SK-N-MC (cell line): ENCODE measurements around the gene MRC2.
"Not testable (repeated sequence)": the region's sequence is repeated elsewhere in the genome, so short reads cannot be mapped to it uniquely, and the experiment has no call there.

Experiments used
- DNase-seq: peaks from one replicate; pipeline ENCODE4 v3.0.0-alpha.2; 2011; ENCODE audit warnings: low read depth, low spot score
- H3K27ac ChIP-seq: fragments of 200-600 bp; sonication (generic); 2 replicates; pipeline ENCODE4 v1.5.1; 2016; ENCODE audit warnings: mixed run types
- H3K36me3 ChIP-seq: fragments of 200-600 bp; sonication (generic); 2 replicates; pipeline ENCODE4 v1.6.1; 2017; ENCODE audit warnings: antibody characterized with exemption, low read length, mixed read lengths; ENCODE audit not compliant: insufficient read depth
- H3K4me3 ChIP-seq: fragments of 200-600 bp; sonication (generic); 2 replicates; pipeline ENCODE4 v1.5.1; 2016
- H3K9ac ChIP-seq: fragments of 200-600 bp; sonication (generic); 2 replicates; pipeline ENCODE4 v1.8.0; 2017; ENCODE audit warnings: mixed run types, mixed read lengths; ENCODE audit not compliant: insufficient read length
- H3K9me3 ChIP-seq: fragments of 200-600 bp; sonication (generic); 2 replicates; pipeline ENCODE4 v1.6.1; 2017; ENCODE audit warnings: low read depth, mild to moderate bottlenecking, antibody characterized with exemption, low read length, moderate library complexity, mixed read lengths
- EZH2 ChIP-seq: fragments of 200-600 bp; sonication (generic); IDR thresholded peaks from one replicate; pipeline ENCODE4 v1.6.1; 2017; ENCODE audit warnings: antibody characterized with exemption
- FOXP2 ChIP-seq: optimal IDR thresholded peaks from 2 replicates; pipeline ENCODE3; 2011; ENCODE audit warnings: mild to moderate bottlenecking, moderate library complexity; ENCODE audit not compliant: insufficient read depth; ENCODE audit errors: extremely low read length, control extremely low read depth
- POLR2AphosphoS5 ChIP-seq: IDR thresholded peaks from 2 replicates; pipeline ENCODE4 v1.6.1; 2012; ENCODE audit warnings: mild to moderate bottlenecking, low read depth, low read length, borderline replicate concordance

The MRC2 gene

GRCh38 chr17:62592341-62593099, 35.0 kb upstream of the MRC2 start:
- Histone ChIP-seq H3K36me3 (peaks cover 54% of the 10 kb centered on the region), H3K9me3 (peaks cover 4% of the 10 kb centered on the region; the same call in 1 of the 2 replicates), H3K27ac (no peak overlapping the region), H3K9ac (no peak overlapping the region), H3K4me3 (no peak overlapping the region)
- no peak for DNase-seq
- no peak for TF ChIP-seq POLR2AphosphoS5
- no peak for TF ChIP-seq EZH2
- TF ChIP-seq FOXP2, result no peak

- Histone ChIP-seq H3K27ac (no peak overlapping the region), H3K9me3 (peaks cover 4% of the 10 kb centered on the region; the same call in 1 of the 2 replicates), H3K4me3 (no peak overlapping the region), H3K36me3 (peaks cover 64% of the 10 kb centered on the region), H3K9ac (no peak overlapping the region)
- DNase-seq, result no peak
- TF ChIP-seq POLR2AphosphoS5 (no peak), FOXP2 (no peak), EZH2 (no peak)
These were observed 32.0 kb upstream of the MRC2 start for GRCh38 chr17:62595484-62595883.

GRCh38 chr17:62596662-62597061, 30.8 kb upstream of the MRC2 start:
- Histone ChIP-seq H3K9me3 (peaks cover 4% of the 10 kb centered on the region; the same call in 1 of the 2 replicates), H3K9ac (no peak overlapping the region), H3K36me3 (peaks cover 76% of the 10 kb centered on the region), H3K4me3 (no peak overlapping the region), H3K27ac (no peak overlapping the region)
- no peak for TF ChIP-seq POLR2AphosphoS5
- no peak for TF ChIP-seq FOXP2
- TF ChIP-seq EZH2, result no peak
- no peak for DNase-seq

DNA sequence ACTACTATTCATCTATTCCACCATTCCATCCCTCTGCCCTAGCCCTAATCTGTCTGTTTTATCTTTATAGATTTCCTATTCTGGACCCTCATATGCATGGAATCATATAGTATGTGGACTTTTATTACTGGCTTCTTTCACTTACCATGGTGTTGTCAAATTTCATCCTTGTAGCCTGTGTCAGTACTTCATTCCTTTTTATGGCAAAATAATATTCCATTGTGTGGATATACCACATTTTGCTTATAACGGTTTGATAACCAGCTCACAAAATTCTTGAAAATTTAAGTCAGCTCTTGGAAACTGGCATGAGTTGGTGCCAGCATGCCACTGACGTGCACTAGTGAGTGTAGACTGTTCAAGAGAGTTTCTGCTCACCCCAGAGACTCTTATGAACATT, 30.3 kb upstream of the MRC2 start:
- H3K9ac ChIP-seq, result peak overlapping the region; percentile 47
- peak overlapping the region; percentile 98 for H3K27ac ChIP-seq
- no peak for DNase-seq
- H3K9me3 ChIP-seq, result peaks cover 4% of the 10 kb centered on the region; the same call in 1 of the 2 replicates
- H3K36me3 ChIP-seq, result peaks cover 81% of the 10 kb centered on the region
- no peak overlapping the region for H3K4me3 ChIP-seq
- TF ChIP-seq POLR2AphosphoS5 (no peak), FOXP2 (no peak), EZH2 (no peak)

DNA sequence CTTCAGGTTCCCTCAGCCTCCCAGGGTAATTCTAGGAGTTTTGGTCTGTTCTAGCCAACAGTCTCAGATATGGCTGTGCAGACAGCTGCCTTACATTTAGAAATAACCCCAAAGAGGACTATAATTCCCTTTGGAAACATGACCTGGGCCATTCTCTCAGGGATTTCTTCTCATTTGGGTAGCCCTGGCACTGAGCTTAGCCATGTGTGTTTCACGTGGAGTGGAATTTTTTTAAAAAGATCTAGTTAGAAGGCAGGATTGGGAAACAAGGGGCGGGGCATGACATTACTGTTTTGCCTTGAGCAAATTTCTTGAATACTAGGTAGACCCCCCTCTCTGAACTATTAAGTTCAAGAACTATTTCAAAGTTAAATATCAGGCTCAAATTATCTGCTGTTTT, 29.6 kb upstream of the MRC2 start:
- TF ChIP-seq POLR2AphosphoS5, result no peak
- TF ChIP-seq FOXP2, result no peak
- TF ChIP-seq EZH2, result no peak
- Histone ChIP-seq H3K9me3 (peaks cover 4% of the 10 kb centered on the region; the same call in 1 of the 2 replicates), H3K36me3 (peaks cover 81% of the 10 kb centered on the region), H3K27ac (peak overlapping the region; percentile 98), H3K9ac (peak overlapping the region; percentile 47), H3K4me3 (peak overlapping the region; percentile 51)
- peak; percentile 75 for DNase-seq

DNA sequence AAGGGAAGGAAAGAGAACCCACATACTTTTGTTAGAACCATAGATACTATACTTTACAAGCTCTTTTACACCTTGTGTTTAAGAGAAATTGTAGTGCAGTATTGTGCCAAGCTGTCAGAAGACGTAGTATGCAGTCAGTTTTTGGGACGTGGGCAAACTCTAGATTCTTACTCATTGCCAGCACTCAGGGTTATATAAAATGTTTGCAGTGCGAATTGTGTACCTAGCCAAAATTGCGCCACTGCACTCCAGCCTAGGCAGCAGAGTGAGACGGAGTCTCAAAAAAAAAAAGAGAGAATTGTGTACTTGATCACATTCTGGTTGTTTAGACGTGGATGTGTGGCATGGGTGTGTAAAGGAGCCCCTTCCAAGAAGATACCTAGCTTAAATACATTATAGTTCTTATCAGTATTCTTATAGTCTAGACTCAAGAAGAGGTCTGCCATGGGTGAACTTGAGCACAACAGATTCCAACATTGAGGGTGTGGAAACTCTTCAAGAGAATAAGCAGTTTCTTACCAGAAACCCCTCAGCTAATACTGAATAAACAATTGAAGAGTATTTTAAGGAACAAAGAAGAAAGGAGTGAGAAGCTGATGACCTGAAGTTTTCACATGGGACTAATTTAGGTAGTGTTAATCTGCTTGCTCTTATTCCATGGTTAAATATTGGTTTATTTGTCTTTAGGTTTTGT, 27.4 kb upstream of the MRC2 start:
- Histone ChIP-seq H3K9me3 (peaks cover 4% of the 10 kb centered on the region; the same call in 1 of the 2 replicates), H3K27ac (no peak overlapping the region), H3K36me3 (peaks cover 76% of the 10 kb centered on the region), H3K4me3 (no peak overlapping the region), H3K9ac (no peak overlapping the region)
- TF ChIP-seq EZH2 (no peak), FOXP2 (no peak), POLR2AphosphoS5 (no peak)
- no peak for DNase-seq

- peaks cover 74% of the 10 kb centered on the region for H3K36me3 ChIP-seq
- H3K9ac ChIP-seq, result no peak overlapping the region
These were observed 26.7 kb upstream of the MRC2 start for GRCh38 chr17:62600805-62601204.

GRCh38 chr17:62601471-62601870, 26.0 kb upstream of the MRC2 start:
- no peak for DNase-seq
- Histone ChIP-seq H3K4me3 (no peak overlapping the region), H3K9ac (no peak overlapping the region), H3K9me3 (no peaks in the 10 kb centered on the region), H3K36me3 (peaks cover 73% of the 10 kb centered on the region), H3K27ac (no peak overlapping the region)
- no peak for TF ChIP-seq POLR2AphosphoS5
- no peak for TF ChIP-seq EZH2
- TF ChIP-seq FOXP2, result no peak

More at GRCh38 chr17:62600805-62601204, 26.7 kb upstream of the MRC2 start:
- no peak for DNase-seq
- H3K4me3 ChIP-seq, result no peak overlapping the region
- no peaks in the 10 kb centered on the region for H3K9me3 ChIP-seq
- H3K27ac ChIP-seq, result no peak overlapping the region
- TF ChIP-seq EZH2 (no peak), POLR2AphosphoS5 (no peak), FOXP2 (no peak)

DNA sequence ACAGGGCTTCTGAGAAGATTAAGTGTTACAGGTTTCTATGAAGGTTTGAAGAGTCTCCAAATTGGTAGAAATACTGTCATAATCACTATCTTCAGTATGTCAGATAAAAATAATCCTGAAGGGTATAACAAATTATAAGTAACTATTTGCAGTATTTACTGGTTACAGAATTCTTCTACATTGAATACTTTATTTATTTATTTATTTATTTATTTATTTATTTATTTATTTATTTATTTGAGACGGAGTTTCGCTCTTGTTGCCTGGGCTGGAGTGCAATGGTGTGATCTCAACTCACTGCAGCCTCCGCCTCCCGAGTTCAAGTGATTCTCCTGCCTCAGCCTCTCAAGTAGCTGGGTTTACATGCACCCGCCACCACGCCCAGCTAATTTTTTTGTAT, 23.7 kb upstream of the MRC2 start:
- not testable (repeated sequence) for DNase-seq, H3K9ac ChIP-seq, H3K27ac ChIP-seq, H3K9me3 ChIP-seq, H3K4me3 ChIP-seq
- H3K36me3 ChIP-seq, result peaks cover 76% of the 10 kb centered on the region

DNA sequence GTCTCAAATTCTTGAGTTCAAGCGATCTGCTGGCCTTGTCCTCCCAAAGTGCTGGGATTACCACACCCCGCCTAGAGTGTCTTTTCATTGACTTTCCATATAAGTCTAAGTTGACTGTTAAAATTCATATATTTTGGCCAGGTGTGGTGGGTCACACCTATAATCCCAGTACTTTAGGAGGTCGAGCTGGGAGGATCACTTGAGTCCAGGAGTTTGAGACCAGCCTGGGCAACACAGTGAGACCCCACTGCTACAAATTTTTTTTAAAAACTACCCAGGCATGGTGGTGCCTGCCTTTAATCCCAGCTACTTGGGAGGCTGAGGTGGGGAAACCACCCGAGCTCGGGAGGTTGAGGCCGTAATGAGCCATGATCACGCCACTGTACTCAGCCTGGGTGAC, 21.9 kb upstream of the MRC2 start:
- Histone ChIP-seq H3K4me3 (no peak overlapping the region), H3K9ac (no peak overlapping the region), H3K27ac (no peak overlapping the region), H3K9me3 (no peaks in the 10 kb centered on the region), H3K36me3 (peaks cover 77% of the 10 kb centered on the region)
- DNase-seq, result no peak
- TF ChIP-seq EZH2 (no peak), POLR2AphosphoS5 (no peak), FOXP2 (no peak)
